GM10847 (cell line): Measurements from ENCODE around the gene TRMO.
A peak's percentile ranks its signal among the peaks of the same experiment; 100 is the strongest.

ENCODE experiments used
- POLR2A ChIP-seq: IDR thresholded peaks from 2 replicates; pipeline ENCODE4 v1.6.1; 2011; ENCODE audit not compliant: insufficient read length; ENCODE audit errors: extremely low read depth

Gene TRMO

GRCh38 chr9:97921959-97922724 is at the start of gene TRMO:
TSS of gene TRMO (minus strand) at chr9:97922500. CDS start at chr9:97922493, 7 bp downstream.
- peak; percentile 72 for TF ChIP-seq POLR2A

GRCh38 chr9:97970165-97970564 is 47.9 kb upstream of the TRMO start:
- TF ChIP-seq POLR2A = no peak

- TF ChIP-seq POLR2A = no peak
These were observed 46.7 kb upstream of the TRMO start for GRCh38 chr9:97969014-97969413.

GRCh38 chr9:97966493-97966892 is 44.2 kb upstream of the TRMO start:
- no peak for TF ChIP-seq POLR2A

GRCh38 chr9:97964901-97965300 is 42.6 kb upstream of the TRMO start:
- TF ChIP-seq POLR2A = no peak

- TF ChIP-seq POLR2A = no peak
These were observed 40.9 kb upstream of the TRMO start for GRCh38 chr9:97963232-97963631.

- no peak for TF ChIP-seq POLR2A
These were observed 40.3 kb upstream of the TRMO start for GRCh38 chr9:97962575-97962974.

- TF ChIP-seq POLR2A = no peak
These were observed 39.8 kb upstream of the TRMO start for GRCh38 chr9:97962136-97962535.

GRCh38 chr9:97961361-97961760 is 39.1 kb upstream of the TRMO start:
- no peak for TF ChIP-seq POLR2A

GRCh38 chr9:97959585-97959984 is 37.3 kb upstream of the TRMO start:
- TF ChIP-seq POLR2A = no peak

- TF ChIP-seq POLR2A = no peak
These were observed 36.7 kb upstream of the TRMO start for GRCh38 chr9:97958812-97959511.

GRCh38 chr9:97956331-97956730 is 34.0 kb upstream of the TRMO start:
- no peak for TF ChIP-seq POLR2A

GRCh38 chr9:97954550-97954989 is 32.3 kb upstream of the TRMO start:
- TF ChIP-seq POLR2A = no peak

GRCh38 chr9:97944612-97945011 is 22.3 kb upstream of the TRMO start:
- TF ChIP-seq POLR2A = no peak

- no peak for TF ChIP-seq POLR2A
These were observed 21.1 kb upstream of the TRMO start for GRCh38 chr9:97943308-97943855.

GRCh38 chr9:97941323-97941722 is 19.0 kb upstream of the TRMO start:
- TF ChIP-seq POLR2A = no peak
